ENCODE measurements around the gene PDK1. TPM values are rescaled to one million over a fixed set of nuclear protein-coding genes. Genes with fewer than 3 reads are reported as not detected.

Gene PDK1
- total and polyA plus RNA-seq, 4 donors = 2.9 to 20.9 (median 8.6) TPM

DNA sequence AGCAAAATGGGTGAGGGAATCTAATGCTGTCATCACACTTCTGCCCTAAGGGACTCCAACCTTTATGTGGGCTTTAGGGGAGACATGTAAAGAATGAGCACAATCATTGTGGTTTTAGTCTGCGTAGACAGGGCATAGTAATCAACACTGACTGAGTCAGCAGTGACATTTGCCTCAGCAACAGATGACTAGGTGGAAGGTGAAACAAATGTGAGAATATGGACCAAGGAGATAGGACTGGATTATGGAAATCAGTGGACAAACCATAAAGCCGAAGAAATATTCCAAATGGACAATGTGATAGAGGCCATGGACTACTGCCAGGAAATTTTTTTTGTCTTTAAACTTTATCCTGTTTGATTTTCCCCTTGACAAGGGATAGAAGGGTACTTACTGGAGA is 83.9 kb downstream of the PDK1 start:
- Histone ChIP-seq H3K4me3 (no peak overlapping the region), H3K4me1 (ENCODE audit: control insufficient read depth in 5 of 5, insufficient read depth in 5 of 5, low read length in 5 of 5) (peaks cover 0 to 10% (median 0%) of the 10 kb centered on the region in 5 donors), H3K27me3 (ENCODE audit: control insufficient read depth in 3 of 3, insufficient read depth in 3 of 3, low read length in 2 of 3) (peaks cover 0 to 10% (median 0%) of the 10 kb centered on the region in 3 donors), H3K9me3 (ENCODE audit: control insufficient read depth in 4 of 4, insufficient read depth in 3 of 4, low read length in 3 of 4) (no peaks in the 10 kb centered on the region), H3K36me3 (ENCODE audit: control insufficient read depth in 4 of 4, insufficient read depth in 4 of 4, low read length in 4 of 4) (no peaks in the 10 kb centered on the region), H3K9ac (ENCODE audit: insufficient read depth in 1 of 2, low read length in 2 of 2) (no peak overlapping the region), H3K27ac (ENCODE audit: low read depth in 1 of 2, low read length in 1 of 2) (no peak overlapping the region)
- WGBS, 2 donors = 48 to 50% methylated on average over 2 of the region's 2 CpGs
- DNase-seq (peak in 1 of 3 donors; percentile 7), ATAC-seq (ENCODE audit: insufficient read depth, low FRiP score) (no peak)
- TF ChIP-seq, protein P1, sequence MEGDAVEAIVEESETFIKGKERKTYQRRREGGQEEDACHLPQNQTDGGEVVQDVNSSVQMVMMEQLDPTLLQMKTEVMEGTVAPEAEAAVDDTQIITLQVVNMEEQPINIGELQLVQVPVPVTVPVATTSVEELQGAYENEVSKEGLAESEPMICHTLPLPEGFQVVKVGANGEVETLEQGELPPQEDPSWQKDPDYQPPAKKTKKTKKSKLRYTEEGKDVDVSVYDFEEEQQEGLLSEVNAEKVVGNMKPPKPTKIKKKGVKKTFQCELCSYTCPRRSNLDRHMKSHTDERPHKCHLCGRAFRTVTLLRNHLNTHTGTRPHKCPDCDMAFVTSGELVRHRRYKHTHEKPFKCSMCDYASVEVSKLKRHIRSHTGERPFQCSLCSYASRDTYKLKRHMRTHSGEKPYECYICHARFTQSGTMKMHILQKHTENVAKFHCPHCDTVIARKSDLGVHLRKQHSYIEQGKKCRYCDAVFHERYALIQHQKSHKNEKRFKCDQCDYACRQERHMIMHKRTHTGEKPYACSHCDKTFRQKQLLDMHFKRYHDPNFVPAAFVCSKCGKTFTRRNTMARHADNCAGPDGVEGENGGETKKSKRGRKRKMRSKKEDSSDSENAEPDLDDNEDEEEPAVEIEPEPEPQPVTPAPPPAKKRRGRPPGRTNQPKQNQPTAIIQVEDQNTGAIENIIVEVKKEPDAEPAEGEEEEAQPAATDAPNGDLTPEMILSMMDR (IDR thresholded peaks at IDR 0.05; ENCODE audit: control extremely low read depth, extremely low read depth) = no peak

DNA sequence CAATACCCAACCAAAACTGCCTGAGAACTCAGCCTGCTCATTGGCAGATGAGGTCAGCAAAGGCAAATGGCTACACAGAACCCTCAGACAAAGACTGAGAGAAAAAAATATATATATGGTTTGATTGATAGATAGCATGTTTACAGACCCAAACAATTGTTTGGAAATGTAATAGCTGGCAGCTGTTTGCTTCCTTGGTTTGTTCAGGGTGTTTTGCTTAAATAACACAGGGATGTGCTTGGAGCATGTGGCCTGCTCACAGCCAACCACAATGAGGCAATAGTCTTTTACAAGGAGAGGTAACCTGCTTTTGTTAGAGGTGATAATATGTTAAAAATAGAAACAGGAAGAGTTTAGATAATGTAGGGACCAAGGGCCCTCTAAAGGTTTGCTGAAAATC is 84.5 kb downstream of the PDK1 start:
- no peaks in the 10 kb centered on the region for H3K9me3 ChIP-seq (ENCODE audit: control insufficient read depth in 4 of 4, insufficient read depth in 3 of 4, low read length in 3 of 4)
- no peak for ATAC-seq (ENCODE audit: insufficient read depth, low FRiP score)
- TF ChIP-seq, protein P1 (IDR thresholded peaks at IDR 0.05; ENCODE audit: control extremely low read depth, extremely low read depth) = no peak
- no peaks in the 10 kb centered on the region for H3K36me3 ChIP-seq (ENCODE audit: control insufficient read depth in 4 of 4, insufficient read depth in 4 of 4, low read length in 4 of 4)
- peak in 1 of 3 donors; percentile 4 for DNase-seq
- H3K4me1 ChIP-seq (ENCODE audit: control insufficient read depth in 5 of 5, insufficient read depth in 5 of 5, low read length in 5 of 5) = peaks cover 0 to 10% (median 0%) of the 10 kb centered on the region in 5 donors
- no peak overlapping the region for H3K27ac ChIP-seq (ENCODE audit: low read depth in 1 of 2, low read length in 1 of 2)
- no peak overlapping the region for H3K4me3 ChIP-seq
- peaks cover 0 to 10% (median 0%) of the 10 kb centered on the region in 3 donors for H3K27me3 ChIP-seq (ENCODE audit: control insufficient read depth in 3 of 3, insufficient read depth in 3 of 3, low read length in 2 of 3)
- H3K9ac ChIP-seq (ENCODE audit: insufficient read depth in 1 of 2, low read length in 2 of 2) = no peak overlapping the region

DNA sequence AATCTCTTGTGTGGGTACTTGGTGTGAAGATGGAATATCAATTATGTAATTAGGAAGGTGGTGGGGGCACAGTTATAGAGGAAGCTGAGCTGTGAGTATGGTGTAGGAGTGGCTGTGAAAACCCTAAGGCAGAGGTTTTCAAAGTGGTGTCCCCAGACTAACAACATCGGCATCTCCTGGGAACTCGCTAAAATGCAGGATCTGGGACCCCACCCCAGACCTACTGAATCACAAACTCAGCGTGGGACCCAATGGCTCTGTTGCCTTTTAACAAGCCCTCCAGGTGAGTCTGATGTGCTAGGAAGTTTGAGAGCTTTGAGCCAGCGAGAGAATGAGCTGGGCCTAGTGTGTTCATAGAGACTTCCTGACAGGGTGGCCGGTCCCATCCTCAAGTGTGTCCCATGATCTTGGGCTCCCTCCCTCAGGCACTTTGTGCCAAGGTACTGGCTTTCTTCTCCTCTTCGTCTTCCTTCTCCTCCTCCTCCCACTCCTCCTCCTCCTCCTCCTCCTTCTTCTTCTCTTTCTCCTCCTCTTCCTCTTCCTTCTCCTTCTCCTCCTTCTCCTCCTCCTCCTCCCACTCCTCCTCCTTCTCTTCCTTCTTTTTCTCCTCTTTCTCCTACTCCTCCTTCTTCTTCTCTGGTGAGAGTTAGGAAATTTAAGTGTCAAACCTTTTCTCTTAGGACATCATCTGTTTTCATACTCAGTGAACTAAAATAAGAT is 86.6 kb downstream of the PDK1 start:
- H3K9ac ChIP-seq (ENCODE audit: insufficient read depth in 1 of 2, low read length in 2 of 2) = no peak overlapping the region
- ATAC-seq (ENCODE audit: insufficient read depth, low FRiP score) = no peak
- 63 to 79% methylated on average over 6 of the region's 6 CpGs for WGBS, 2 donors
- DNase-seq = no peak
- TF ChIP-seq, protein P1 (IDR thresholded peaks at IDR 0.05; ENCODE audit: control extremely low read depth, extremely low read depth) = no peak
- no peaks in the 10 kb centered on the region for H3K36me3 ChIP-seq (ENCODE audit: control insufficient read depth in 4 of 4, insufficient read depth in 4 of 4, low read length in 4 of 4)
- peaks cover 0 to 10% (median 0%) of the 10 kb centered on the region in 3 donors for H3K27me3 ChIP-seq (ENCODE audit: control insufficient read depth in 3 of 3, insufficient read depth in 3 of 3, low read length in 2 of 3)
- H3K4me1 ChIP-seq (ENCODE audit: control insufficient read depth in 5 of 5, insufficient read depth in 5 of 5, low read length in 5 of 5) = peaks cover 0 to 10% (median 0%) of the 10 kb centered on the region in 5 donors
- no peak overlapping the region for H3K27ac ChIP-seq (ENCODE audit: low read depth in 1 of 2, low read length in 1 of 2)
- H3K4me3 ChIP-seq = no peak overlapping the region
- no peaks in the 10 kb centered on the region for H3K9me3 ChIP-seq (ENCODE audit: control insufficient read depth in 4 of 4, insufficient read depth in 3 of 4, low read length in 3 of 4)
